SK-N-SH (cell line): ENCODE measurements around the gene KIF13A.

ENCODE experiments used
- CTCF ChIP-seq: fragments of 200-600 bp; sonication (generic); IDR thresholded peaks from 2 replicates; pipeline ENCODE4 v1.6.1; 2017; ENCODE audit warnings: antibody characterized with exemption, mild to moderate bottlenecking, moderate library complexity
- IRF3 ChIP-seq: fragments of 150-350 bp; IDR thresholded peaks from 2 replicates; pipeline ENCODE4 v1.6.1; 2016; ENCODE audit warnings: mild to moderate bottlenecking, low read depth, low read length
- NRF1 ChIP-seq: IDR thresholded peaks from 2 replicates; pipeline ENCODE4 v1.6.1; 2012; ENCODE audit warnings: low read depth, mild to moderate bottlenecking, low read length
- POLR2AphosphoS5 ChIP-seq: IDR thresholded peaks from 2 replicates; pipeline ENCODE4 v1.6.1; 2012; ENCODE audit warnings: low read depth, low read length

GRCh38 chr6:17980329-17980728 lies 7.1 kb downstream of the KIF13A start:
- no peak for TF ChIP-seq CTCF
- TF ChIP-seq IRF3: no peak
- no peak for TF ChIP-seq NRF1
- TF ChIP-seq POLR2AphosphoS5: no peak
